SJSA1 (cell line): ENCODE measurements around the gene TBCE. TPM values are rescaled to one million over a fixed set of nuclear protein-coding genes. Genes with fewer than 3 reads are reported as not detected.
"Not testable (repeated sequence)": the region's sequence is repeated elsewhere in the genome, so short reads cannot be mapped to it uniquely, and the experiment has no call there.

Source experiments
- DNase-seq, 2 experiments: peaks; one replicate each; pipeline ENCODE4 v3.0.0-alpha.2; 2015 to 2020; ENCODE audit warnings: low spot score in 2 of 2, low read depth in 1 of 2
- H3K27ac ChIP-seq: fragments of 250-450 bp; sonication (Bioruptor Pico); 2 replicates; pipeline ENCODE4 v1.5.1; 2020; ENCODE audit warnings: mild to moderate bottlenecking, moderate library complexity
- H3K27me3 ChIP-seq: fragments of 250-450 bp; sonication (Bioruptor Pico); replicated peaks from 2 replicates; pipeline ENCODE4 v1.5.1; 2020; ENCODE audit warnings: mild to moderate bottlenecking, moderate library complexity
- H3K36me3 ChIP-seq: fragments of 250-450 bp; sonication (Bioruptor Pico); 2 replicates; pipeline ENCODE4 v1.5.1; 2020; ENCODE audit warnings: mild to moderate bottlenecking
- H3K4me1 ChIP-seq: fragments of 250-450 bp; sonication (Bioruptor Pico); replicated peaks from 2 replicates; pipeline ENCODE4 v1.6.1; 2021; ENCODE audit warnings: mild to moderate bottlenecking
- H3K4me3 ChIP-seq: fragments of 250-450 bp; sonication (Bioruptor Pico); 2 replicates; pipeline ENCODE4 v1.5.1; 2020; ENCODE audit warnings: mild to moderate bottlenecking
- H3K9me3 ChIP-seq: fragments of 250-450 bp; sonication (Bioruptor Pico); replicated peaks from 2 replicates; pipeline ENCODE4 v1.5.1; 2020; ENCODE audit warnings: mild to moderate bottlenecking
- total RNA-seq: library from RNA; depleted of rRNA; stranded (reverse); fragments of >200 nt; shearing (Covaris generic); gene quantifications from 2 replicates; pipeline ENCODE4 v1.2.3, GENCODE V29; 2014

The TBCE gene
- total RNA-seq, 1 experiment from 2014 or later, result 58.1 TPM

GRCh38 chr1:235331401-235331800, 35.8 kb upstream of the TBCE start:
- Histone ChIP-seq H3K4me3 (no peak overlapping the region), H3K36me3 (peaks cover 33% of the 10 kb centered on the region), H3K4me1 (peaks cover 10% of the 10 kb centered on the region)

GRCh38 chr1:235336903-235337302, 30.3 kb upstream of the TBCE start:
- peaks cover 5% of the 10 kb centered on the region; the same call in 1 of the 2 replicates for H3K4me1 ChIP-seq
- DNase-seq, result peak in 1 of 2 experiments; percentile 25
- no peaks in the 10 kb centered on the region for H3K9me3 ChIP-seq
- peaks cover 32% of the 10 kb centered on the region for H3K36me3 ChIP-seq
- H3K4me3 ChIP-seq, result no peak overlapping the region; the same call in 1 of the 2 replicates
- no peaks in the 10 kb centered on the region for H3K27me3 ChIP-seq
- H3K27ac ChIP-seq, result peak overlapping the region; percentile 7

More at GRCh38 chr1:235331401-235331800, 35.8 kb upstream of the TBCE start:
- Histone ChIP-seq H3K9me3 (no peaks in the 10 kb centered on the region), H3K27ac (no peak overlapping the region), H3K27me3 (no peaks in the 10 kb centered on the region)
- DNase-seq, result no peak

GRCh38 chr1:235339746-235340145, 27.5 kb upstream of the TBCE start:
- Histone ChIP-seq H3K4me3 (no peak overlapping the region), H3K27ac (no peak overlapping the region), H3K4me1 (peaks cover 5% of the 10 kb centered on the region; the same call in 1 of the 2 replicates), H3K27me3 (no peaks in the 10 kb centered on the region), H3K9me3 (no peaks in the 10 kb centered on the region), H3K36me3 (peaks cover 44% of the 10 kb centered on the region)
- DNase-seq, result no peak

- DNase-seq, result no peak
- Histone ChIP-seq H3K4me1 (peaks cover 5% of the 10 kb centered on the region; the same call in 1 of the 2 replicates), H3K27me3 (no peaks in the 10 kb centered on the region), H3K9me3 (no peaks in the 10 kb centered on the region), H3K36me3 (peaks cover 33% of the 10 kb centered on the region), H3K4me3 (no peak overlapping the region), H3K27ac (no peak overlapping the region)
Measured at GRCh38 chr1:235341334-235341733, 25.9 kb upstream of the TBCE start.

- Histone ChIP-seq H3K9me3 (no peaks in the 10 kb centered on the region), H3K27me3 (no peaks in the 10 kb centered on the region), H3K27ac (no peak overlapping the region), H3K4me3 (no peak overlapping the region), H3K36me3 (peaks cover 28% of the 10 kb centered on the region), H3K4me1 (peaks cover under 1% of the 10 kb centered on the region; the same call in 1 of the 2 replicates)
- DNase-seq, result no peak
Measured at GRCh38 chr1:235342039-235342438, 25.2 kb upstream of the TBCE start.

- Histone ChIP-seq H3K4me1 (no peaks in the 10 kb centered on the region), H3K4me3 (no peak overlapping the region), H3K36me3 (peaks cover 27% of the 10 kb centered on the region), H3K27ac (no peak overlapping the region), H3K27me3 (no peaks in the 10 kb centered on the region), H3K9me3 (no peaks in the 10 kb centered on the region)
- DNase-seq, result no peak
Measured at GRCh38 chr1:235342471-235342870, 24.8 kb upstream of the TBCE start.

- DNase-seq, result no peak
- H3K27ac ChIP-seq, result no peak overlapping the region
- no peaks in the 10 kb centered on the region for H3K27me3 ChIP-seq
- no peaks in the 10 kb centered on the region for H3K4me1 ChIP-seq
- no peaks in the 10 kb centered on the region for H3K9me3 ChIP-seq
- no peak overlapping the region for H3K4me3 ChIP-seq
- H3K36me3 ChIP-seq, result peaks cover 23% of the 10 kb centered on the region
Measured at GRCh38 chr1:235343726-235344125, 23.5 kb upstream of the TBCE start.

GRCh38 chr1:235351441-235351840, 15.8 kb upstream of the TBCE start:
- no peaks in the 10 kb centered on the region for H3K36me3 ChIP-seq
- H3K4me1 ChIP-seq, result no peaks in the 10 kb centered on the region
- no peak for DNase-seq
- no peak overlapping the region for H3K4me3 ChIP-seq
- no peaks in the 10 kb centered on the region for H3K9me3 ChIP-seq
- no peak overlapping the region for H3K27ac ChIP-seq
- no peaks in the 10 kb centered on the region for H3K27me3 ChIP-seq

- Histone ChIP-seq H3K27ac (no peak overlapping the region), H3K4me3 (no peak overlapping the region), H3K36me3 (no peaks in the 10 kb centered on the region), H3K9me3 (no peaks in the 10 kb centered on the region), H3K4me1 (no peaks in the 10 kb centered on the region), H3K27me3 (no peaks in the 10 kb centered on the region)
- DNase-seq, result no peak
Measured at GRCh38 chr1:235351898-235352297, 15.3 kb upstream of the TBCE start.

- no peaks in the 10 kb centered on the region for H3K27me3 ChIP-seq
- no peak overlapping the region for H3K4me3 ChIP-seq
- no peaks in the 10 kb centered on the region for H3K9me3 ChIP-seq
- no peak overlapping the region for H3K27ac ChIP-seq
- DNase-seq, result no peak
- H3K4me1 ChIP-seq, result no peaks in the 10 kb centered on the region
- H3K36me3 ChIP-seq, result no peaks in the 10 kb centered on the region
Measured at GRCh38 chr1:235357485-235358373, 9.5 kb upstream of the TBCE start.

GRCh38 chr1:235358899-235359298, 8.3 kb upstream of the TBCE start:
- Histone ChIP-seq H3K36me3 (no peaks in the 10 kb centered on the region), H3K27me3 (no peaks in the 10 kb centered on the region), H3K9me3 (no peaks in the 10 kb centered on the region), H3K4me3 (no peak overlapping the region), H3K4me1 (no peaks in the 10 kb centered on the region), H3K27ac (no peak overlapping the region)
- DNase-seq, result no peak

- DNase-seq, H3K4me3 ChIP-seq, H3K27me3 ChIP-seq: not testable (repeated sequence)
Measured at GRCh38 chr1:235364189-235364588, 3.0 kb upstream of the TBCE start.

GRCh38 chr1:235366286-235366685, 941 bp upstream of the TBCE start:
- H3K27ac ChIP-seq, result no peak overlapping the region
- H3K4me3 ChIP-seq, result no peak overlapping the region
- no peaks in the 10 kb centered on the region for H3K36me3 ChIP-seq

More at GRCh38 chr1:235364189-235364588, 3.0 kb upstream of the TBCE start:
- not testable (repeated sequence) for H3K4me1 ChIP-seq, H3K9me3 ChIP-seq, H3K27ac ChIP-seq, H3K36me3 ChIP-seq

GRCh38 chr1:235368428-235368827, 1.2 kb downstream of the TBCE start:
- Histone ChIP-seq H3K4me3 (peak overlapping the region; percentile 56), H3K36me3 (peaks cover 5% of the 10 kb centered on the region; the same call in 1 of the 2 replicates), H3K27ac (no peak overlapping the region), H3K9me3 (no peaks in the 10 kb centered on the region), H3K4me1 (peaks cover 8% of the 10 kb centered on the region; the same call in 1 of the 2 replicates), H3K27me3 (no peaks in the 10 kb centered on the region)
- DNase-seq, result no peak

More at GRCh38 chr1:235366286-235366685, 941 bp upstream of the TBCE start:
- Histone ChIP-seq H3K4me1 (peaks cover 8% of the 10 kb centered on the region; the same call in 1 of the 2 replicates), H3K9me3 (no peaks in the 10 kb centered on the region), H3K27me3 (no peaks in the 10 kb centered on the region)
- no peak for DNase-seq
